Heart right ventricle (tissue), 16 donors: ENCODE results near the gene NMNAT3. TPM values are rescaled to one million over a fixed set of nuclear protein-coding genes. Genes with fewer than 3 reads are reported as not detected.

ENCODE experiments used
- ATAC-seq, 8 donors: fragments of 200-7000 bp; cut with Tn5 transposase; one replicate each; pipeline ENCODE4 v1.9.1; 2020; ENCODE audit warnings: mild to moderate bottlenecking in 8 of 8, moderate library complexity in 8 of 8, moderate number of reproducible peaks in 1 of 8
- DNase-seq, 2 donors: peaks; one replicate each; pipeline ENCODE4 v3.0.0-alpha.2; 2020
- H3K27ac ChIP-seq, 10 donors: fragments of 200-600 bp; sonication (generic) in 2 of 10; one replicate each; pipeline versions ENCODE4 v1.5.0 to v1.8.0; 2020 to 2022; ENCODE audit warnings: mild to moderate bottlenecking in 3 of 10
- H3K27me3 ChIP-seq, 7 donors: fragments of 200-600 bp; one replicate each; pipeline ENCODE4 v1.8.0; 2021 to 2022; ENCODE audit warnings: mild to moderate bottlenecking in 2 of 7
- H3K36me3 ChIP-seq, 9 donors: fragments of 200-600 bp; sonication (generic) in 1 of 9; one replicate each; pipeline versions ENCODE4 v1.5.0 to v1.8.0; 2020 to 2022; ENCODE audit warnings: mild to moderate bottlenecking in 2 of 9
- H3K4me1 ChIP-seq, 9 donors: fragments of 200-600 bp; sonication (generic) in 1 of 9; one replicate each; pipeline versions ENCODE4 v1.5.0 to v1.8.0; 2020 to 2022; ENCODE audit warnings: mild to moderate bottlenecking in 4 of 9
- H3K4me3 ChIP-seq, 10 donors: fragments of 200-600 bp; sonication (generic) in 2 of 10; one replicate each; pipeline versions ENCODE4 v1.5.0 to v1.8.0; 2020 to 2022; ENCODE audit warnings: mild to moderate bottlenecking in 7 of 10, moderate library complexity in 2 of 10
- H3K9me3 ChIP-seq, 11 donors: fragments of 200-600 bp in 10 of 11; sonication (generic) in 2 of 11; one replicate each; pipeline versions ENCODE4 v1.5.0 to v1.8.0; 2013 to 2022; ENCODE audit warnings: mild to moderate bottlenecking in 2 of 11, control low read depth in 1 of 11, moderate library complexity in 1 of 11
- CTCF ChIP-seq, 9 donors: fragments of 200-600 bp; sonication (generic) in 2 of 9; IDR thresholded peaks; one replicate each; pipeline versions ENCODE4 v1.5.0 to v1.8.0; 2021 to 2022; ENCODE audit warnings: antibody characterized with exemption in 9 of 9, mild to moderate bottlenecking in 5 of 9, moderate library complexity in 1 of 9
- WGBS, 2 donors: extraction: QIAGEN DNeasy Blood & Tissue Kit; methylation state at CpG; one replicate each; pipeline ENCODE4 v1.1.7; 2013; ENCODE audit warnings: inconsistent platforms in 1 of 2; 5-methylcytosine and 5-hydroxymethylcytosine counted together
- intact Hi-C, 10 donors: fragments of 100-400 bp; cut with DNase I; formaldehyde crosslinking; loops; one replicate each; pipeline versions ENCODE4 v1.11.1 to v1.14.2; 2022
- polyA plus RNA-seq, 2 donors: library from polyadenylated mRNA; stranded (reverse); fragments of 200-250 nt; gene quantifications; one replicate each; pipeline ENCODE4 v1.2.3, GENCODE V29; 2013
- total RNA-seq, 10 donors: library from RNA; stranded (reverse); fragmentation: NEBNext Ultra II Directional in 3 of 10; extraction: Animal tissue kit (Norgen Biotek cat#: 25700) in 3 of 10; gene quantifications; one replicate each; pipeline versions ENCODE4 v1.2.1 to v1.2.4, GENCODE V29; 2021 to 2023
- donor health status: Arrhythmogenic right ventricular cardiomyopathy.
- donor health status: ischemic (EF 13 %, LVEDD 7.1; RV severe dilation, severe dysfunction).
- donor health status: healthy with polysubstance abuse.
- donor health status: DM: no; HTN: yes; CAD: no.
- donor health status: DM: no; HTN: no; CAD: no.
- donor health status: ischemic (EF 25% LVEDD 6.9; RV normal size, moderate dysfunction).
- donor health status: ischemic (EF 25% LVEDD 5.7; RV mildly dilated, moderate dysfunction).
- donor health status: healthy.
- donor health status: DM: yes; HTN: yes; CAD: no.
- donor health status: Ischemic cardiomyopathy.
- donor health status: ischemic (EF 35%, LVEDD 5.7; RV mildly dilated, moderate dysfunction).
- donor health status: nonischemic (EF 11% LVEDD 7.7; RV severe dilation, severe dysfunction).
- donor health status: DM: yes; HTN: yes; CAD: no.
- donor health status: PGD.
- donor health status: ischemic (EF 29% LVEDD 5.4; RV normal size, mild dysfunction).
- donor health status: nonischemic (EF 23%, LVEDD 6.1; RV moderate dilation, normal function).

The NMNAT3 gene
- total and polyA plus RNA-seq, 12 donors: 6.2 to 15.3 (median 12.7) TPM

GRCh38 chr3:139676632-139677387 lies 962 bp downstream of the NMNAT3 start:
- DNase-seq (no peak), ATAC-seq (peak in 2 of 8 donors; percentile 1 to 11)
- Histone ChIP-seq H3K9me3 (no peaks in the 10 kb centered on the region), H3K4me3 (peak overlapping the region; percentile 64 to 97 (median 81)), H3K36me3 (peaks cover 0 to 2% (median 0%) of the 10 kb centered on the region in 9 donors), H3K4me1 (peaks cover 0 to 18% (median 13%) of the 10 kb centered on the region in 9 donors), H3K27me3 (no peaks in the 10 kb centered on the region), H3K27ac (no peak overlapping the region)
- intact Hi-C loops: no loop called here
- WGBS, 2 donors: 50 to 60% methylated on average over 10 of the region's 10 CpGs
- no peak for TF ChIP-seq CTCF (IDR thresholded peaks at IDR 0.05)

- H3K4me3 ChIP-seq: no peak overlapping the region
- no peak for TF ChIP-seq CTCF (IDR thresholded peaks at IDR 0.05)
- no peaks in the 10 kb centered on the region for H3K9me3 ChIP-seq
- H3K27ac ChIP-seq: no peak overlapping the region
- H3K36me3 ChIP-seq: peaks cover 0 to 2% (median 0%) of the 10 kb centered on the region in 9 donors
- H3K27me3 ChIP-seq: no peaks in the 10 kb centered on the region
- H3K4me1 ChIP-seq: peaks cover 0 to 18% (median 13%) of the 10 kb centered on the region in 9 donors
- DNase-seq (no peak), ATAC-seq (no peak)
- intact Hi-C loops: no loop called here
- 64 to 74% methylated on average over 1 of the region's 1 CpG for WGBS, 2 donors
Measured at GRCh38 chr3:139676108-139676507, 1.7 kb downstream of the NMNAT3 start.

- Histone ChIP-seq H3K36me3 (peaks cover 0 to 2% (median 0%) of the 10 kb centered on the region in 9 donors), H3K4me1 (peaks cover 3 to 19% (median 13%) of the 10 kb centered on the region in 9 donors), H3K9me3 (no peaks in the 10 kb centered on the region), H3K27me3 (no peaks in the 10 kb centered on the region), H3K4me3 (no peak overlapping the region), H3K27ac (no peak overlapping the region)
- no peak for TF ChIP-seq CTCF (IDR thresholded peaks at IDR 0.05)
- WGBS, 2 donors: 93 to 97% methylated on average over 2 of the region's 2 CpGs
- ATAC-seq (no peak), DNase-seq (no peak)
- intact Hi-C loops: no loop called here
Measured at GRCh38 chr3:139675327-139675726, 2.4 kb downstream of the NMNAT3 start.

GRCh38 chr3:139674571-139675260 lies 3.1 kb downstream of the NMNAT3 start:
- WGBS, 2 donors: 81 to 84% methylated on average over 6 of the region's 6 CpGs
- no peak for ATAC-seq
- Histone ChIP-seq H3K27ac (no peak overlapping the region), H3K4me1 (peaks cover 3 to 19% (median 13%) of the 10 kb centered on the region in 9 donors), H3K9me3 (no peaks in the 10 kb centered on the region), H3K4me3 (no peak overlapping the region), H3K27me3 (no peaks in the 10 kb centered on the region), H3K36me3 (peaks cover 0 to 2% (median 0%) of the 10 kb centered on the region in 9 donors)
- TF ChIP-seq CTCF (IDR thresholded peaks at IDR 0.05): no peak
- DNase-seq: no peak
- intact Hi-C loops: no loop called here
